Liver (tissue), 9 donors: Measurements from ENCODE around the gene FH. TPM values are rescaled to one million over a fixed set of nuclear protein-coding genes. Genes with fewer than 3 reads are reported as not detected.

ENCODE experiments used
- DNase-seq: peaks from one replicate; pipeline ENCODE4 v3.0.0-alpha.2; 2017; ENCODE audit warnings: low spot score
- H3K27ac ChIP-seq, 2 donors: one replicate each; pipeline ENCODE4 v1.7.0; 2013; ENCODE audit warnings: inconsistent platforms in 2 of 2, low read length in 2 of 2, control low read depth in 1 of 2, low read depth in 1 of 2, mild to moderate bottlenecking in 1 of 2
- H3K27me3 ChIP-seq, 4 donors: one replicate each; pipeline versions ENCODE4 v1.6.1 to v1.7.0; 2013; ENCODE audit warnings: low read length in 3 of 4, inconsistent platforms in 1 of 4, mild to moderate bottlenecking in 1 of 4, moderate library complexity in 1 of 4; ENCODE audit not compliant: control insufficient read depth in 4 of 4, insufficient read depth in 4 of 4
- H3K36me3 ChIP-seq, 4 donors: one replicate each; pipeline versions ENCODE4 v1.6.1 to v1.7.0; 2013; ENCODE audit warnings: low read length in 3 of 4, mild to moderate bottlenecking in 3 of 4, low read depth in 1 of 4, moderate library complexity in 1 of 4; ENCODE audit not compliant: control insufficient read depth in 4 of 4, insufficient read depth in 3 of 4
- H3K4me1 ChIP-seq, 4 donors: one replicate each; pipeline versions ENCODE4 v1.6.1 to v1.7.0; 2013; ENCODE audit warnings: low read length in 3 of 4, mild to moderate bottlenecking in 3 of 4, moderate library complexity in 1 of 4; ENCODE audit not compliant: control insufficient read depth in 4 of 4, insufficient read depth in 4 of 4
- H3K4me3 ChIP-seq, 3 donors: one replicate each; pipeline versions ENCODE4 v1.6.1 to v1.7.0; 2013; ENCODE audit warnings: low read length in 3 of 3, control low read depth in 1 of 3, low read depth in 1 of 3, mild to moderate bottlenecking in 1 of 3
- H3K9ac ChIP-seq, 2 donors: one replicate each; pipeline ENCODE4 v1.7.0; 2013; ENCODE audit warnings: low read length in 2 of 2, mild to moderate bottlenecking in 2 of 2, moderate library complexity in 2 of 2, control low read depth in 1 of 2, low read depth in 1 of 2
- H3K9me3 ChIP-seq, 4 donors: one replicate each; pipeline versions ENCODE4 v1.6.1 to v1.7.0; 2013; ENCODE audit warnings: low read length in 3 of 4; ENCODE audit not compliant: control insufficient read depth in 4 of 4
- EGR1 ChIP-seq, 2 donors: IDR thresholded peaks; 2 replicates each; pipeline ENCODE4 v1.6.1; 2016 to 2018; ENCODE audit warnings: antibody characterized with exemption in 2 of 2, low read depth in 2 of 2
- FOXA1 ChIP-seq: IDR thresholded peaks from 2 replicates; pipeline ENCODE4 v1.6.1; 2016; ENCODE audit warnings: antibody characterized with exemption
- FOXA2 ChIP-seq: IDR thresholded peaks from 2 replicates; pipeline ENCODE4 v1.6.1; 2016; ENCODE audit warnings: antibody characterized with exemption
- GABPA ChIP-seq, 2 donors: IDR thresholded peaks in 1 of 2; conservative IDR thresholded peaks in 1 of 2; 2 replicates each; pipeline ENCODE4 v1.6.1; 2016; ENCODE audit warnings: antibody characterized with exemption in 2 of 2, mild to moderate bottlenecking in 1 of 2, moderate library complexity in 1 of 2
- HNF4A ChIP-seq, 2 donors: conservative IDR thresholded peaks; 2 replicates each; pipeline ENCODE4 v1.6.1; 2016; ENCODE audit warnings: antibody characterized with exemption in 2 of 2, mild to moderate bottlenecking in 2 of 2
- HNF4G ChIP-seq: IDR thresholded peaks from 2 replicates; pipeline ENCODE4 v1.6.1; 2016; ENCODE audit warnings: antibody characterized with exemption
- JUND ChIP-seq, 2 donors: IDR thresholded peaks; 2 replicates each; pipeline ENCODE4 v1.6.1; 2016; ENCODE audit warnings: antibody characterized with exemption in 2 of 2
- NR2F2 ChIP-seq: IDR thresholded peaks from 2 replicates; pipeline ENCODE4 v1.6.1; 2016; ENCODE audit warnings: antibody characterized with exemption
- RAD21 ChIP-seq, 2 donors: IDR thresholded peaks; 2 replicates each; pipeline ENCODE4 v1.6.1; 2016; ENCODE audit warnings: antibody characterized with exemption in 2 of 2, mild to moderate bottlenecking in 2 of 2
- RXRA ChIP-seq, 2 donors: IDR thresholded peaks; 2 replicates each; pipeline ENCODE4 v1.6.1; 2017 to 2018; ENCODE audit warnings: antibody characterized with exemption in 2 of 2, mild to moderate bottlenecking in 1 of 2
- TAF1 ChIP-seq: conservative IDR thresholded peaks from 2 replicates; pipeline ENCODE4 v1.6.1; 2016; ENCODE audit warnings: antibody characterized with exemption, mild to moderate bottlenecking
- YY1 ChIP-seq: IDR thresholded peaks from 2 replicates; pipeline ENCODE4 v1.6.1; 2016; ENCODE audit warnings: antibody characterized with exemption, mild to moderate bottlenecking
- WGBS: extraction: QIAGEN DNeasy Blood & Tissue Kit; methylation state at CpG from one replicate; pipeline ENCODE4 v1.1.7; 2013; 5-methylcytosine and 5-hydroxymethylcytosine counted together
- polyA plus RNA-seq, 2 donors: library from polyadenylated mRNA; stranded (reverse) in 1 of 2; unstranded in 1 of 2; fragments of 200-250 nt in 1 of 2; fragments of >200 nt in 1 of 2; fragmentation: Nextera tagmentation in 1 of 2; extraction: Ambion mirVana in 1 of 2; gene quantifications; one replicate each; pipeline versions ENCODE4 v1.2.1 to v1.2.3, GENCODE V29; 2013 to 2015
- total RNA-seq, 2 donors: library from RNA; depleted of rRNA; stranded (reverse); fragments of >200 nt; gene quantifications; one replicate each; pipeline ENCODE4 v1.2.3, GENCODE V29; 2014
- TF ChIP-seq, protein P1 (sequence below): fragments of 150-350 bp; IDR thresholded peaks from 2 replicates; pipeline ENCODE4 v1.5.1; 2017; ENCODE audit warnings: improper control_type of control experiment, low read depth, low read length; ENCODE audit not compliant: missing input control
- TF ChIP-seq, protein P2 (sequence below): IDR thresholded peaks from 2 replicates; pipeline ENCODE4 v1.6.1; 2016; ENCODE audit warnings: antibody characterized with exemption
- TF ChIP-seq, protein P3 (sequence below): IDR thresholded peaks from 2 replicates; pipeline ENCODE4 v1.6.1; 2016; ENCODE audit warnings: antibody characterized with exemption
- TF ChIP-seq, protein P4 (sequence below): IDR thresholded peaks from 2 replicates; pipeline ENCODE4 v1.6.1; 2016; ENCODE audit warnings: antibody characterized with exemption
- TF ChIP-seq, protein P5 (sequence below): IDR thresholded peaks from 2 replicates; pipeline ENCODE4 v1.6.1; 2016; ENCODE audit warnings: antibody characterized with exemption, mild to moderate bottlenecking
- donor health status: healthy.
- donor health status: healthy.
- donor health status: healthy.
- donor health status: healthy.
- donor health status: healthy.

Gene FH
- total and polyA plus RNA-seq, 4 donors: 68.3 to 145 (median 120) TPM

DNA sequence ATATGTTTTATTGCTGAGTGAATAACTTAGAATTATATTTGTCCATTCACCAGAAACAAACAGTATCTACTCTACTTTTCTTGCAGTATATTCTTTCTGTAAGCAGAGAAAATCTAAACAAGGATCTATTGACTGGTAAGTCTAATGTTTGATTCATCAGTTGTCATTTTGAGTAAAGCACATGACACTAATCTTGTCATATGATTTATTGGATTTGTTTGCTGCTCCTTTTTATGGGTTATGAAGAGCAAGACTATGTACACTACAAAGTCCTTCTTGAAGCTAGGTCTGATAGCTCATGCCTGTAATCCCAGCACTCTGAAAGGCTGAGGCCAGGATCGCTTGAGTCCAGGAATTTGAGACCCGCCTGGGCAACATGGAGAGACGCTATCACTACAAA is 36.0 kb upstream of the FH start:
- peaks cover 2 to 34% (median 30%) of the 10 kb centered on the region in 4 donors for H3K4me1 ChIP-seq

DNA sequence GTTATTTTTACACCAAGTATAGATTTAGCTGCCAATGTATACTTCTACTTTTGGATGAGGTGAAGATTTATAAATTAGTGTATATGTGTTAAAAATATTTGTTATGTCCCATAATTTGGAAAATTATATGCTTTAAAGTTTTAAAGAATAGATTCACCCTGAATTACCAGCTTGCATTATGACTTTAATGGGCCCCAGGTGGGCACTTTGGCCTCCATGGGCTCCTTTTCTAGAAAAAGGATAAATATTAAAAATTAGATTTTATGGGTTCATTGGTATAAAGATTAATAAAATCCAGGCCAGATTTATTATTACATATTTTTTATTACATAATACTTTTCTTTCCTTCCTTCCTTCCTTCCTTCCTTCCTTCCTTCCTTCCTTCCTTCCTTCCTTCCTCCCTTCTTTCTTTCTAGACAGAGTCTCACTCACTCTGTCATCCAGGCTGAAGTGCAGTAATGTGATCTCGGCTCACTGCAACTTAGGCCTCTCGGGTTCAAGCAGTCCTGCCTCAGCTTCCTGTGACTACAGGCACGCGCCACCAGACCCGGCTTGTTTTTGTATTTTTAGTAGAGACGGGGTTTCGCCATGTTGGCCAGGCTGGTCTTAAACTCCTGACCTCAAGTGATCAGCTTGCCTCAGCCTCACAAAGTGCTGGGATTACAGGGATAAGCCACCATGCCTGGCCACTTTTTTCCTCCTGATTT is 34.5 kb upstream of the FH start:
- no peaks in the 10 kb centered on the region for H3K9me3 ChIP-seq
- no peak overlapping the region for H3K4me3 ChIP-seq
- H3K27ac ChIP-seq: no peak overlapping the region
- H3K4me1 ChIP-seq: peaks cover 2 to 21% (median 17%) of the 10 kb centered on the region in 4 donors
- peaks cover 0 to 23% (median 20%) of the 10 kb centered on the region in 4 donors for H3K36me3 ChIP-seq
- TF ChIP-seq HNF4A (conservative IDR thresholded peaks at IDR 0.05) (no peak), GABPA (IDR thresholded peaks at IDR 0.05 in 1 of 2, conservative IDR thresholded peaks at IDR 0.05 in 1 of 2) (no peak), RXRA (IDR thresholded peaks at IDR 0.05) (no peak), FOXA1 (no peak), YY1 (no peak), RAD21 (IDR thresholded peaks at IDR 0.05) (no peak), NR2F2 (no peak), FOXA2 (no peak), TAF1 (no peak), HNF4G (no peak), EGR1 (IDR thresholded peaks at IDR 0.05; ENCODE audit: low read depth in 2 of 2) (no peak), JUND (IDR thresholded peaks at IDR 0.05) (no peak)
- TF ChIP-seq, protein P1, sequence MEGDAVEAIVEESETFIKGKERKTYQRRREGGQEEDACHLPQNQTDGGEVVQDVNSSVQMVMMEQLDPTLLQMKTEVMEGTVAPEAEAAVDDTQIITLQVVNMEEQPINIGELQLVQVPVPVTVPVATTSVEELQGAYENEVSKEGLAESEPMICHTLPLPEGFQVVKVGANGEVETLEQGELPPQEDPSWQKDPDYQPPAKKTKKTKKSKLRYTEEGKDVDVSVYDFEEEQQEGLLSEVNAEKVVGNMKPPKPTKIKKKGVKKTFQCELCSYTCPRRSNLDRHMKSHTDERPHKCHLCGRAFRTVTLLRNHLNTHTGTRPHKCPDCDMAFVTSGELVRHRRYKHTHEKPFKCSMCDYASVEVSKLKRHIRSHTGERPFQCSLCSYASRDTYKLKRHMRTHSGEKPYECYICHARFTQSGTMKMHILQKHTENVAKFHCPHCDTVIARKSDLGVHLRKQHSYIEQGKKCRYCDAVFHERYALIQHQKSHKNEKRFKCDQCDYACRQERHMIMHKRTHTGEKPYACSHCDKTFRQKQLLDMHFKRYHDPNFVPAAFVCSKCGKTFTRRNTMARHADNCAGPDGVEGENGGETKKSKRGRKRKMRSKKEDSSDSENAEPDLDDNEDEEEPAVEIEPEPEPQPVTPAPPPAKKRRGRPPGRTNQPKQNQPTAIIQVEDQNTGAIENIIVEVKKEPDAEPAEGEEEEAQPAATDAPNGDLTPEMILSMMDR: no peak
- TF ChIP-seq, protein P2, sequence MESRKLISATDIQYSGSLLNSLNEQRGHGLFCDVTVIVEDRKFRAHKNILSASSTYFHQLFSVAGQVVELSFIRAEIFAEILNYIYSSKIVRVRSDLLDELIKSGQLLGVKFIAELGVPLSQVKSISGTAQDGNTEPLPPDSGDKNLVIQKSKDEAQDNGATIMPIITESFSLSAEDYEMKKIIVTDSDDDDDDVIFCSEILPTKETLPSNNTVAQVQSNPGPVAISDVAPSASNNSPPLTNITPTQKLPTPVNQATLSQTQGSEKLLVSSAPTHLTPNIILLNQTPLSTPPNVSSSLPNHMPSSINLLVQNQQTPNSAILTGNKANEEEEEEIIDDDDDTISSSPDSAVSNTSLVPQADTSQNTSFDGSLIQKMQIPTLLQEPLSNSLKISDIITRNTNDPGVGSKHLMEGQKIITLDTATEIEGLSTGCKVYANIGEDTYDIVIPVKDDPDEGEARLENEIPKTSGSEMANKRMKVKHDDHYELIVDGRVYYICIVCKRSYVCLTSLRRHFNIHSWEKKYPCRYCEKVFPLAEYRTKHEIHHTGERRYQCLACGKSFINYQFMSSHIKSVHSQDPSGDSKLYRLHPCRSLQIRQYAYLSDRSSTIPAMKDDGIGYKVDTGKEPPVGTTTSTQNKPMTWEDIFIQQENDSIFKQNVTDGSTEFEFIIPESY: no peak
- TF ChIP-seq, protein P3, sequence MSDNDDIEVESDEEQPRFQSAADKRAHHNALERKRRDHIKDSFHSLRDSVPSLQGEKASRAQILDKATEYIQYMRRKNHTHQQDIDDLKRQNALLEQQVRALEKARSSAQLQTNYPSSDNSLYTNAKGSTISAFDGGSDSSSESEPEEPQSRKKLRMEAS: no peak
- TF ChIP-seq, protein P4, sequence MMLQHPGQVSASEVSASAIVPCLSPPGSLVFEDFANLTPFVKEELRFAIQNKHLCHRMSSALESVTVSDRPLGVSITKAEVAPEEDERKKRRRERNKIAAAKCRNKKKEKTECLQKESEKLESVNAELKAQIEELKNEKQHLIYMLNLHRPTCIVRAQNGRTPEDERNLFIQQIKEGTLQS: no peak
- TF ChIP-seq, protein P5, sequence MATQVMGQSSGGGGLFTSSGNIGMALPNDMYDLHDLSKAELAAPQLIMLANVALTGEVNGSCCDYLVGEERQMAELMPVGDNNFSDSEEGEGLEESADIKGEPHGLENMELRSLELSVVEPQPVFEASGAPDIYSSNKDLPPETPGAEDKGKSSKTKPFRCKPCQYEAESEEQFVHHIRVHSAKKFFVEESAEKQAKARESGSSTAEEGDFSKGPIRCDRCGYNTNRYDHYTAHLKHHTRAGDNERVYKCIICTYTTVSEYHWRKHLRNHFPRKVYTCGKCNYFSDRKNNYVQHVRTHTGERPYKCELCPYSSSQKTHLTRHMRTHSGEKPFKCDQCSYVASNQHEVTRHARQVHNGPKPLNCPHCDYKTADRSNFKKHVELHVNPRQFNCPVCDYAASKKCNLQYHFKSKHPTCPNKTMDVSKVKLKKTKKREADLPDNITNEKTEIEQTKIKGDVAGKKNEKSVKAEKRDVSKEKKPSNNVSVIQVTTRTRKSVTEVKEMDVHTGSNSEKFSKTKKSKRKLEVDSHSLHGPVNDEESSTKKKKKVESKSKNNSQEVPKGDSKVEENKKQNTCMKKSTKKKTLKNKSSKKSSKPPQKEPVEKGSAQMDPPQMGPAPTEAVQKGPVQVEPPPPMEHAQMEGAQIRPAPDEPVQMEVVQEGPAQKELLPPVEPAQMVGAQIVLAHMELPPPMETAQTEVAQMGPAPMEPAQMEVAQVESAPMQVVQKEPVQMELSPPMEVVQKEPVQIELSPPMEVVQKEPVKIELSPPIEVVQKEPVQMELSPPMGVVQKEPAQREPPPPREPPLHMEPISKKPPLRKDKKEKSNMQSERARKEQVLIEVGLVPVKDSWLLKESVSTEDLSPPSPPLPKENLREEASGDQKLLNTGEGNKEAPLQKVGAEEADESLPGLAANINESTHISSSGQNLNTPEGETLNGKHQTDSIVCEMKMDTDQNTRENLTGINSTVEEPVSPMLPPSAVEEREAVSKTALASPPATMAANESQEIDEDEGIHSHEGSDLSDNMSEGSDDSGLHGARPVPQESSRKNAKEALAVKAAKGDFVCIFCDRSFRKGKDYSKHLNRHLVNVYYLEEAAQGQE: no peak
- 90% methylated on average over 7 of the region's 7 CpGs for WGBS
- no peak for DNase-seq
- no peaks in the 10 kb centered on the region for H3K27me3 ChIP-seq
- H3K9ac ChIP-seq: no peak overlapping the region

More for the DNA sequence above, 36.0 kb upstream of the FH start:
- DNase-seq: no peak
- H3K27ac ChIP-seq: peak overlapping the region in 1 of 2 donors; percentile 37
- no peak overlapping the region for H3K9ac ChIP-seq
- H3K27me3 ChIP-seq: no peaks in the 10 kb centered on the region
- WGBS: 94% methylated on average over 3 of the region's 3 CpGs
- H3K4me3 ChIP-seq: no peak overlapping the region
- H3K9me3 ChIP-seq: no peaks in the 10 kb centered on the region
- H3K36me3 ChIP-seq: peaks cover 0 to 16% (median 16%) of the 10 kb centered on the region in 4 donors
- TF ChIP-seq HNF4A (conservative IDR thresholded peaks at IDR 0.05) (peak in 1 of 2 donors; percentile 4), EGR1 (IDR thresholded peaks at IDR 0.05; ENCODE audit: low read depth in 2 of 2) (no peak)
